Activated CD8-positive, alpha-beta memory T cell treated with anti-CD3 and anti-CD28 coated beads for 36 hours (primary cell): ENCODE measurements around the gene CD22. TPM values are rescaled to one million over a fixed set of nuclear protein-coding genes. Genes with fewer than 3 reads are reported as not detected.
"Not testable (repeated sequence)": the region's sequence is repeated elsewhere in the genome, so short reads cannot be mapped to it uniquely, and the experiment has no call there.

Experiments used
- CTCF ChIA-PET: fragments of 350-600 bp; sonication (Branson Sonifier 250); formaldehyde crosslinking; loops from one replicate; lab custom pipeline; 2021; ENCODE audit warnings: antibody characterized with exemption; lab: Charles Lee
- POLR2A ChIA-PET: fragments of 350-600 bp; sonication (Branson Sonifier 250); formaldehyde crosslinking; loops from one replicate; lab custom pipeline; 2021; ENCODE audit warnings: antibody characterized with exemption; lab: Charles Lee
- total RNA-seq, 2 experiments: library from RNA; stranded (reverse); gene quantifications; one replicate each; pipeline ENCODE4 v1.2.3, GENCODE V29; 2021

The CD22 gene
- total RNA-seq, 2 experiments from 2014 or later: 0.13 to 0.23 TPM

DNA sequence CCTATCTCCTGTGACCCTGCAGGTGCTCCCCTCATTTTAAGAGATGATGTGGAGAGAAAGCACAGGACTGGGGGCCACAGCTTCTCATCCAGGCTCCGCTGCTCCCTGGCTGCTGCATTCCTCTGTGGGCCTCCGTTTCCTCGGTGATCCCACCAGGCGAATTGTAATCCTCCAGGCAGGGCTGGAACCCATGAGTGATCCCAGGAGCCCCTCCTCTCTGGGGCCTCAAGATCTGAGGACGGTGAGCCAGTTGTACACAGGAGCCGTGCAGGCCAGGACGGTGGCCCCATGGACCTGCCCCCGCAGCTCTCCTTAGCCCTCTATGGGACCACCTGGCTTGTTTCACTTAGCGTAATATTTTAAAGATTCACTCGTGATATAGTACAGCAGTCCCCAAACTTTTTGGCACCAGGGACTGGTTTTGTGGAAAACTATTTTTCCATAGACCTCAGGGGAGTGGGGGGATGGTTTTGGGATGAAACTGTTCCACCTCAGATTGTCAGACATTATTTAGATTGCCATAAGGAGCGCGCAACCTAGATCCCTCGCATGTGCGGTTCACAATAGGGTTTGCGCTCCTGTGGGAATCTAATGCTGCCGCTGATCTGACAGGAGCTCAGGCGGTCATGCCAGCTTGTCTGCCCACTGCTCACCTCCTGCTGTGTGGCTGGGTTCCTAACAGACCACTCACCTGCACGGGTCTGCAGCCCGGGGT, 34.9 kb downstream of the CD22 start:
- ChIA-PET CTCF (no interaction called here), POLR2A (no interaction called here)

DNA sequence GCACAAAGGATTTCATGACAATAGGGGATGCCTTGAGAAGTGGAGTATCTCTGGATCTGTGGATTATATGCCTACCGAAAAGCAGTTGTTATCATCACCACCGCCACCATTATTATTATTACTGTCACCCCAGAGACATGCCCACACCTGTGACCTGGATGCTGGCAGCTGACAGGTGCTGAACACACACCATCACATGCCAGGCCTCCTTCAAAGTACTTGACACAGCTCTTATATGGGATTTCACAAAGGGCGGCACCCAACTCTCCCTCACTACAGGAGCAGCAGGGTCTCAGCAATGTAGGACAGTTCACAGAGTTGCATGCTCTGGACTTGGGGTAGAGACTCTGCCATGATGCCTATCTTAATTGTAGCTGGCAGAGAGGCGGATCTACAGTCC, 36.3 kb downstream of the CD22 start:
- ChIA-PET POLR2A (no interaction called here), CTCF (no interaction called here)

DNA sequence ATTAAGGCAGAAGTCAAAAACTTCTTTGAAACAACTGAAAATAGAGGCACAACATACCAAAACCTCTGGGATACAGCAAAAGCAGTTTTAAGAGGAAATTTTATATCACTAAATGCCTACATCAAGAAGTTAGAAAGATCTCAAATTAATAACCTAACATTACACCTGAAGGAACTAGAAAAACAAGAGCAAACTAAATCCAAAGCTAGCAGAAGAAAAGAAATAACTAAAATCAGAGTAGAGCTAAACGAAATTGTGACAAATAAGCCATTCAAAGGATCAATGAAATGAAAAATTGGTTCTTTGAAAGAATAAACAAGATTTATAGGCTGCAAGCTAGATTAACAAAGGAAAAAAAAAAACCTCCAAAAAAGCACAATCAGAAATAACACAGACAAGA, 39.4 kb downstream of the CD22 start:
- CTCF ChIA-PET: no interaction called here
- POLR2A ChIA-PET: no interaction called here

DNA sequence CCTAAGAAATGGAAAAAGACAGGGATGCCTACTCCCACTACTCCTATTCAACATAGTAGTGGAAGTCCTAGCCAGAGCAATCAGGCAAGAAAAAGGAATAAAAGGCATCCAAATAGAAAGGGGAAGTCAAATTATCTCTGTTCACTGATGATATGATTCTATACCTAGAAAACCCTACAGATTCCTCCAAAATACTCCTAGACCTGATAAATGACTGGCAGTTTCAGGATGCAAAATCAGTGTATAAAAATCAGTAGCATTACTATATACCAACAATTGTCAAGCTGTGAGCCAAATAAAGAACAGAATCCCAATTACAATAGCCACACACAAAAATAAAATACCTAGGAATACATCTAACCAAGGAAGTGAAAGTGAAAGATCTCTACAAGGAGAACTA, 40.5 kb downstream of the CD22 start:
- POLR2A ChIA-PET: no interaction called here
- CTCF ChIA-PET: no interaction called here

DNA sequence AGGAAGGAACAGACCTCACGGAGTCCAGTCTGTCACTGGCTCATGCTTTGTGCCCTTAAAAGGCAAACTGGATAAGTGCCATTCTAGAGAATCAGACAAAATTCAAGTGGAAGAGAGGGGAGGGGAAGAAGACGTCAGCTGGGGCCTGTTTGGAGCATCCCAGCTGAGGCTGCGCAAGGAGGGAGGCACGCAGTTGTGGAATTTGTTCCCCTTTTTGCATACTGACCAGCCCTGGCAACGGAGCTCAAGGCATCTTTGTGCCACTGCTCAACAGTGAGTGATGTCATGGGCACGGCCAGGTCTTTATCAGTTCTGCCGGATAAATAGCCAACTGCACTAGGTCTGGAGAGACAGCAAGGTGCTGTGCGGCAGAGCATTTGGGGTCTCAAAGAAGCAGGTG, 41.7 kb downstream of the CD22 start, which contains the start of gene GPR42:
GPR42 (plus strand) TSS at position 347 of the 400 bp plus-strand sequence. CDS start 292 bp downstream, outside the sequence.
- POLR2A ChIA-PET: no interaction called here
- CTCF ChIA-PET: no interaction called here

DNA sequence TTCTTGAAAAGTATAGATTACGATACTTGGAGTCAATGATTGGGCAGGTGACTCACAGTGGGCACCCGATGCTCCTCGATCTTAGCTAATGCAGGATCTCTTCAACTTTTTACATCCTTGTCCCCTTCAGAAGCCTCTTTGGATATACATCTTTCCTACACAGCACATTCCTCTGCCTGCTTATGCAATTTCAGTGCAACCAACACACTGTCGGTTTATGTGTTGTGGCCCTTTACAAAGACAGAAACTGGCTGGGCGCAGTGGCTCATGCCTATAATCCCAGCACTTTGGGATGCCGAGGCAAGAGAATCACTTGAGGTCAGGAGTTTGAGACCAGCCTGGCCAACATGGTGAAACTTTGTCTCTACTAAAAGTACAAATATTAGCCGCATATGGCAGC, 44.5 kb downstream of the CD22 start:
- ChIA-PET POLR2A (no interaction called here), CTCF (no interaction called here)

DNA sequence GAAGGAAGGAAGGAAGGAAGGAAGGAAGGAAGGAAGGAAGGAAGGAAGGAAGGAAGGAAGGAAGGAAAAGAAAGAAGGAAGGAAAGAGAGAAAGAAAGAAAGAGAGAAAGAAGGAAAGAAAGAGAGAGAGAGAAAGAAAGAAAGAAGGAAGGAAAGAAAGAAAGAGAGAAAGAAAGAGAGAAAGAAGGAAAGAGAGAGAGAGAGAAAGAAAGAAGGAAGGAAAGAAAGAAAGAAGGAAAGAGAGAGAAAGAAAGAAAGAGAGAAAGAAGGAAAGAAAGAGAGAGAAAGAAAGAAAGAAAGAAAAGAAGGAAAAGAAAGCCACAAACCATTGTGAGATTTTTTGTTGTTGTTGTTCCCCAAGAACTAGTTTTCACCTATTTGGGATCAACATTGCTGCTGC, 45.0 kb downstream of the CD22 start:
- CTCF ChIA-PET, POLR2A ChIA-PET: not testable (repeated sequence)

DNA sequence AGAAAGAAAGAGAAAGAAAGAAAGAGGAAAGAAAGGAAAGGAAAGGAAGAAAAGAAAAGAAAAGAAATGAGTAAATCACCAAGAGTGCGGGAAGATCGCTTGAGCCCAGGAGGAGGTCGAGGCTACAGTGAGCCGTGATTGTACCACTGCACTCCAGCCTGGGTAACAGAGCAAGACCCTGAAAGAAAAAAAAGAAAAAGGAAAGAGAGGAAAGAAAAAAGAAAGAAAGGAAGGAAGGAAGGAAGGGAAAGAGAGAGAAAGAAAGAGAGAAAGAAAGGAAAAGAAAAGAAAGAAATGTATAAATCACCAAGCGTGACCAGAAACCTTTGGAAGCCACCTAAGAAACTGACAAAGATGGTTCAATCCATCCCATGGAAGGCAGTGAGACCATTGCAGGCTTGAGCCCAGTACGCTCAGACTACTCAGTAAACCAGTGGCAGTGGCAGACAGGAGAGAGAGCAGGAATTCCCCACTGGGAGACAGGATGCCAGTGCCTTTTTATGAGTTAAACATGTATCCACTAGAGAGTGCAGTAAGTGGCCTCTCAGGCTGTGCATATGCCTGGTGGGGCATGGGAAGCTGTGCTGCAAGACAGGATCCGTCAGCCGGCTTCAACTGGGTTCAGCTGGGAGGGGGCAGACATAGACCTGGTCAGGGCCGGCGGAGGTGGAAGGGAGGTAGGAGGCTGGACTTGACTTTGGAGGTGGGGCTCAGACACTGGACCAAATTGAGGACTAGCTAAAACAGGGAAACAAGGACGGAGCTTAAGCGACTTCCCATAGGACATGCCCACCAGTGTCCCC, 46.7 kb downstream of the CD22 start:
- POLR2A ChIA-PET: no interaction called here
- CTCF ChIA-PET: interaction anchor here (1.1 to 2.0 kb wide), 2 partner anchors 93 to 119 kb away, joined by 3 to 5 read pairs; no protein-coding TSS in a partner anchor

DNA sequence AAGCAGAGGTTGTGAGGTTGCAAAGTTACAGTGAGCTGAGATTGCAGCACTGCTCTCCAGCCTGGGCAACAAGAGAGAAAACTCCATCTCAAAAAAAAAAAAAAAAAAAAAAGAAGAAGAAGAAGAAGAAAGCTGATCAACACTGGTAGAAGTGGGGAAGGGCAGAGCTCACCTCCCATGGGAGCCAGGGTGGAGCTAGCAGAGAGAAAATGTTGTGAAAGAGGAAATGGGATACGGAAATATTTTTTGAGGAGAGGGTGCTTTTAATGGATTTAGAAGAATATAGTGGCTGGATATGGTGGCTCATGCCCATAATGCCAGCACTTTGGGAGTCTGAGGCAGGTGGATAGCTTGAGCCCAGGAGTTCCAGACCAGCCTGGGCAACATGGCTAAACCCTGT, 48.7 kb downstream of the CD22 start:
- POLR2A ChIA-PET: no interaction called here
- CTCF ChIA-PET: interaction anchor here (0.6 to 2.7 kb wide), 3 partner anchors 25 to 126 kb away, joined by 3 to 6 read pairs (median 5); no protein-coding TSS in a partner anchor

DNA sequence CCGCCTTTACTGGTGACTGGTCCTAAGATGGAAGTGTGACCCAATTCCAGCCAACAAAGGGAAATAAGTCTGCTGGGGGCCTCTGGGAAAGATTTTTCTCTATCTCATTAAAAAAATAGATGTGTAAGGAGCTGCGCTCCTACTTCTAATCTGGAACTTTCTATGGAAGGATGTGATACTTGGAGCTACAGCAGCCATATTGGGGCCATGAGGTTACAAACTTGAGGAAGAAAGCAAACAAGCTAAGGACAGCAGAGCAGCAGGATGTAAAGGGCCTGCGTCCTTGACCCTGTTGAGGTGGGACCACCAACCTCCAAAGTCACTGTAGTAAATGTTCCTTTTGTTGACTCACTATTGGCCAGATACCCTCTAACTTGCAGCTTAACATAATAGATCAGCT, 49.4 kb downstream of the CD22 start:
- POLR2A ChIA-PET: no interaction called here
- CTCF ChIA-PET: interaction anchor here (2.7 kb wide), 1 partner anchor 25 kb away, joined by 6 read pairs; no protein-coding TSS in a partner anchor

DNA sequence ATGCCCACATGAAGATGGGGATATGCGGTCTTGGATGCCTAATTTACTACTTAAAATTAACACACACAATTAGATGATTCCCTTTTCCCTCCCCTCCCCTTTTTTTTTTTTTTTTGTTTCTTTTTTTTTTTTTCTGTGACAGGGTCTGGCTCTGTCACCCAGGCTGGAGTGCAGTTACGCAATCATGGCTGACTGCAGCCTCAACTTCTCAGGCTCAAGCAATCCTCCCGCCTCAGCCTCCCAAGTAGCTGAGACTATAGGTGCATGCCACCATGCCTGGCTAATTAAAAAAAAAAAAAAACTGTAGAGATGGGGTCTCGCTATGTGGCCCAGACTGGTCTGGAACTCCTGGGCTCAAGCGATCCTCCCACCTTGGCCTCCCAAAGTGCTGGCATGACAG, 50.6 kb downstream of the CD22 start:
- POLR2A ChIA-PET: not testable (repeated sequence)

DNA sequence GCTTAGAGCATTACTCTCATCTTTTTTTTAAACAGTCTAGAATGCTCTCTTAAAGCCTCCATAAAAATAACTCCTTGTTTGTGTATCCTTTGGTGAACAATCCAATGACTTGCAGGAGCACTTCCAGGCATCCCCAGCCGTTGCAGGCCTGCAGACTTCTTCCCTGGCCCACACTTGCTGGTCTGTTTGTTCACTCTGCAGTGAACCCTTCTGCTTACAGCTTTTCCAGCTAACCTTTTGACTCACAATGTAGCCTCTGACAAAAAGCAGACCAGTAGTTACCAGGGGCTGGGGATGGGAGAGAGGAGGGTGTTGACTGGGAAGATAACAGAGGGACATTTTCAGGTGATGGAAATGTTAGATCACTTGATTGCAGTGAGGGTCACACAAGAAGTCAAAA, 51.0 kb downstream of the CD22 start:
- ChIA-PET POLR2A (no interaction called here), CTCF (no interaction called here)

More for the DNA sequence above, 50.6 kb downstream of the CD22 start:
- CTCF ChIA-PET: interaction anchor here (2.7 kb wide), 1 partner anchor 27 kb away, joined by 6 read pairs; no protein-coding TSS in a partner anchor

DNA sequence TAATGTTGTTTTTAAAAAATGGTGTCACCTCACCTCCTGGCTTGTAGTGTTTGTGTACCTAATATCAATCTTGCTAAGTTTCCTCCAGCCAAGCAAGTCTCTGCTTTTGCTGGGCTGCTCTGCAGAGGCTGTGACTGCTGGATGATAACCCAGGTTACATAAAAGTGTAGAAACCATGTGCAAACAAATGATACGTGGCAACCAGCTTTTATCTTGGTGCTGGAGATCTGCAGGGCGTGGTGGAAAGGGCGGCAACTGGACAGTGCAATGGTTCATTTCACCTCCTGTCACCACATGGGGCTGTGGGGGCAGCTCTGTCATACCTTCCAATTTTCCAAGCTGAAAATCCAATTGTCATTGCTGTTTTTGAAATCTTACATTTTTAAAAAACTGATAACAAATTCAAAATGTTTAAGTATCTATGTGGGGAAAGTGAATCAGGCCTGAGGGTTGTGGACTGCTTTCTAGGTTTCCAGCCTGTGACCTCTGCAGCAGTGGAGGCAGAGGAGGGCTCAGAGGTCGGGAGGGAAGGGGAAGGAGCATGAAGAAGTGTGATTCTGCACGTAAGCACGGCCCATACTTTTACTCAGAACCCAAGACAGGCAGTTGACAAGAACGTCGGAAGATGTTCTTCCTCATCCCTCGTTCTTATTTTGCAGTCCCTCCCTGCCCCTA, 51.6 kb downstream of the CD22 start:
- ChIA-PET CTCF (no interaction called here), POLR2A (no interaction called here)

DNA sequence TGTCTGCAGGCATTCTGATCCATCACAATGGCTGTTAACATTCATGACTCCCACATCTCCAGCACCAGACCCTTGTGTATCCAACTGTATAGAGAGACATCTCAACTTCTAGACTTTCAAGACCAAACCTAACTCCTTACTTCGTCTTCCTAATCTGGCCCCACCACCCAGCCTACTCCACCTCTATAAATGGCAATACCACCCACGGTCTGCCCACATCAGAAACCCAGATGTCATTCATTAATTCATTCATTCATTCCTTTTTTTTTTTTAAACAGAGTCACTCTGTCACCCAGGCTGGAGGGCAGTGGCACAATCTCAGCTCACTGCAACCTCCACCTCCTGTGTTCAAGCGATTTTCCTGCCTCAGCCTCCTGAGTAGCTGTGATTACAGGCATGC, 52.3 kb downstream of the CD22 start:
- POLR2A ChIA-PET: no interaction called here
- CTCF ChIA-PET: no interaction called here

DNA sequence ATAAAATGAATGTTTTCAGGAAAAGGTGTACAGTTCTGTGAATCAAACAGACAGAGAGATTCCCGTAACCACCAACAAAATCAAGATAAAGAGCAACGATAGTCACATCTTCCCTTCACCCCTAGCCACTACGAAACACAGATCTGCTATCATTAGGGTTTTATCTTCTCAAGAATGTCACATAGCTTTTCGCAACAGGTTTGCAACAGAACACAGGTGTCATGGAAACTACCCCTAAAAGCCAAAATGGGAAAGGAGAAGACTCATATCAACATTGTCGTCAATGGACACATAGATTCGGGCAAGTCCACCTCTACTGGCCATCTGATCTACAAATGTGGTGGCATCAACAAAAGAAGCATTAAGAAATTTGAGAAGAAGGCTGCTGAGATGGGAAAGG, 52.9 kb downstream of the CD22 start:
- CTCF ChIA-PET: no interaction called here

DNA sequence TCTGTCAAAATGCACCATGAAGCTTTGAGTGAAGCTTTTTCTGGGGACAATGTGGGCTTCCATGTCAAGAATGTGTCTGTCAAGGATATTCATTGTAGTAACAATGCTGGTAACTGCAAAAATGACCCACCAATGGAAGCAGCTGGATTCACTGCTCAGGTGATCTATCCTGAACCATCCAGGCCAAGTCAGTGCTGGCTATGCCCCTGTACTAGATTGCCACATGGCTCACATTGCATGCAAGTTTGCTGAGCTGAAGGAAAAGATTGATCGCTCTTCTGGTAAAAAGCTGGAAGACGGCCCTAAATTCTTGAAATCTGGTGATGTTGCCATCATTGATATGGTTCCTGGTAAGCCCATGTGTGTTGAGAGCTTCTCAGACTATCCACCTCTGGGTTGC, 54.5 kb downstream of the CD22 start:
- POLR2A ChIA-PET: no interaction called here
- CTCF ChIA-PET: no interaction called here

More for the DNA sequence above, 52.9 kb downstream of the CD22 start:
- POLR2A ChIA-PET: no interaction called here

DNA sequence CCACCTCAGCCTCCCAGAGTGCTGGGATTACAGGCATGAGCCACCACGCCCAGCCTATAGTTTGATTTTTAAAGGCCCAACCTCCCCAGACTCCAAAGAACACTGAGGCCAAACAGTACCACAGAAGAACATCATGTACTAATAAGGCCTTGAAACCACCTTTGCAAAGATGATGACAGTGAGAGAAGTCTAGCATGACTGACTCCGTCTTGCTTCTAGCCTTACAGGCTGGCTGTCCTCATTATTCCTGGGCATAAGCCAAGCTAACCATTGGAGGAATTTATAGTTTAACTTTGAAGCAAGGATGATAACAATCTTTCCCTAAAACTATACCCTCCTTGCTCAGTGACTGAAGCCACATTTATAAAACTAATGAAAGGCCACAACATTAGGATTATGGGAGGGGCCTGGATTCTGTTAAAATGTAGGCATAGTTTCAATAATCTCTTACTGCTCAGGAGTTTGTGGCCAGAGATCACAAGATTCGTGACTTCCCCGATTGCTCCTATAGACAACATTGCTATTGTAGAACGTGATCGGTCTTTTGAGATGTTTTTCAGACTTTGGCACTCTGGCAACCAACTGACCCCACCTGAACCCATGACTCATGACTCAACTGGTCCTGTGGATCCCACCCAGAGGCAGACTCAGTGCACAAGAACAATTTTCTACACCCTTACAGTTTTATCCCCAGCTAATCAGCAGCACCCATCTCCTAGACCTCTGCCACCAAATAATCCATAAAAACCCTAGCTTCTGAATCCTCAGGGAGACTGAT, 59.5 kb downstream of the CD22 start:
- ChIA-PET CTCF (no interaction called here), POLR2A (no interaction called here)

DNA sequence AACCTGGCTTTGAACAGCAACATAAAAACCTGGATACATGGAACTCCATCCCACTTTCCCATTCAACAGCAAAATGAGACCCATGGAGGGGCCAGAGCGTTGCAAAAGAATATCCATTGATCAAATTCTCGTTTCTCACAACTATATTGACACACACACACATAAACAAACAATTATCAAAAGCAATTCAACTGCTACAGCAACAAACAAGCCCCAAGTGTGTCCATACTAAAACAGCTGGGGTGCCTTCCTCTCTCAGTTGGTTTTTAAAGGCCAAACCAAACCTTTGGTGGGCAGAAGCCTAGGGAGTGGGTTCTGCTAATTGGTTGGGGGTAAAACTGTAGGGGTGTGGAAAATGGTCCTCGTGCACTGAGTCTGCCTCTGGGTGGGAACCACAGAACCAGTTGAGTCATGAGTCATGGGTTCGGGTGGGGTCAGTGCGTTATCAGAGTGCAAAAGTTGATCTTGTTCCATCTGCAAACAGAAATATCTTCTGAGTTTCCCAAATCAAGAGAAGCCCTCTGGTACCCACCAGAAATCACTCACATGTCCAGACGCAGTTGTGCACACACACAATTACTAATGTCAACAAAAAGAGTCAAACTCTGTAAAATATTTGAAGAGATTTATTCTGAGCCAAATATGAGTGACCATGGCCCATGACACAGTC, 60.3 kb downstream of the CD22 start:
- CTCF ChIA-PET: no interaction called here

More for the DNA sequence above, 60.3 kb downstream of the CD22 start:
- POLR2A ChIA-PET: no interaction called here
